ENCODE measurements around the gene PIK3AP1. TPM values are rescaled to one million over a fixed set of nuclear protein-coding genes. Genes with fewer than 3 reads are reported as not detected.
"Not testable (repeated sequence)": the region's sequence is repeated elsewhere in the genome, so short reads cannot be mapped to it uniquely, and the experiment has no call there.

The PIK3AP1 gene
- total RNA-seq, 1 donor from 2014 or later, result 17.7 TPM

DNA sequence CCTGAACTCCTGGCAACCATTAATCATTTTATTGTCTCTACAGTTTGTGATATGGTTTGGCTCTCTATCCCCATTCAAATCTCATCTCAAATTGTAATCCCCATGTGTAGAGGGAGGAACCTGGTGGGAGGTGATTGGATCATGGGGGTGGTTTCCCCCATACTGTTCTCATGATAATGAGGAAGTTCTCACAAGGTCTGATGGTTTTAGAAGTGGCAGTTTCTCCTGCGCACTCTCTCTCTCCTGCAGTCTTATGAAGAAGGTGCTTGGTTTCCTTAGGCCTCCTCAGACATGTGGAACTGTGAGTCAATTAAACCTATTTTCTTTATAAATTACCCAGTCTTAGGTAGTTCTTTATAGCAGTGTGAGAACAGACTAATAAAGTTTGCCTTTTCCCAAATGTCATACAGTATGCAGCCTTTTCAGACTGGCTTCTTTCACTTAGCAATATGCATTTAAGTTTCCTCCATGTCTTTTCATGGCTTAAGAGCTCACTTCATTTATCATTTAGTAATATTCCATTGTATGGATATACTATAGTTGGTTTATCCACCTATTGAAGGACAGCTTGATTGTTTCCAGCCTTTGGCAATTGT is 17.1 kb upstream of the PIK3AP1 start:
- DNase-seq (ENCODE audit: low spot score), result not testable (repeated sequence)

DNA sequence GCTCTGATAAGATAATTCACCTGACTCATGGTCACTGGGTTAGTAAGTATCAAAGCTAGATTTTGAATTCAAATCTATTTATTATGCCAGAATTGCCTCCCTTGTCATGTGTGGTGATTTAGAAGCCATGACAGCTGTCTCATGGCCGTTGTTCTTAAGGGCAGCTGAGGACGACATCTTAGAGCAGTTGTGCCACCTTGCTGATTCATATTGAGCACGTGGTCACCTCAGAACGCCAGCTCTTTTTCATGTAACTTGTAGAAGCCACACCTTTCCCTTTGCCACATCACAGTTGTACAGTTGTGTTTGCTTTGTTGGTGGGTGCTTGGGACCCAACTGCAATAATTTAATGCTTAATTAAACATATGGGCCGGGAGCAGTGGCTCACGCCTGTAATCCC is 4.3 kb upstream of the PIK3AP1 start:
- DNase-seq (ENCODE audit: low spot score), result no peak

DNA sequence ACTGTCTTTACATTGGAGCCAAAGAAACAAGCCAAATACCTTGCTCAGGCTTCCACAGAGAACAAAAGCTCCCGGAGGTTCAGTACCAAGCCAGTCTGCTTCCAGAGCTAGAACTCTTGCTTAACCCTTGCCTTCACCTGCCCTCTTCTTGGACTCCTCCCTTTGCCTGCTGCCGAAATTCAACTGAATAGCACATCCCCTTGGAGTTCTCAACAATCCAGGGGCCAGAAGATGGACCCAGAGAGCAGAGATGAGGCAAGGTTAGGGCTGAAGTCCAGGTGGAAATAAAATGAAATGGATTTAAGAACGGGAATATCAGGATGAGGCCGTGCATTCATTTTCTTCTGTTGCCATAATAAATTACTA is 876 bp upstream of the PIK3AP1 start:
- no peak for DNase-seq (ENCODE audit: low spot score)

DNA sequence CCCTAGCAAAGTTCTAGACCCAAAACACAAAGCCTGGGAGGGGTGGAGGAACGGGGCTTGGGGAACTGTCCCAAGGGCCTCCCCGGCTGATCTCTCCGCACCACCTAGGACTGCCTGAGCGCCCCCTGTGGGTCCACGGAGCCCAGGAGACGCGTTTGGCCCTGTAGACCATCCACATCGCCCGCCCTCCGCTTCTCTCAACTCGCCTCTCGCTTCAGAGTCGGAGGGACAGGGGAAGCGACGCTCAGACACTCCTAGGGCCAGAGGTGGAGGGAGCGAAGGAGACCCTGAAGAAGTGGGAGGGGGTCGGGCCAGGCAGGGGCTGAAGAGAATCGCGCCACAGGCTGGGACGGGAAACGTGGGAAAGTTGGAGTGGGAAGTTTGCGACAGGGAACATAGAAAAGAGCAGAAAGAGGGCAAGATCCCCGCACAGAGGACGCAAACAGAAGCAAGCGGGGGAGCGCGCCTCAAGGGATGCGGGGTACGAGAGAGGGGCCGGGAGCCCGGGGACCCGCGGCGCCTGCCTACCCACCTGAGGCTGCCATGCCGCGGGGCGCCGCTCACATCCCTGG is 378 bp downstream of the PIK3AP1 start:
- DNase-seq (ENCODE audit: low spot score), result no peak

DNA sequence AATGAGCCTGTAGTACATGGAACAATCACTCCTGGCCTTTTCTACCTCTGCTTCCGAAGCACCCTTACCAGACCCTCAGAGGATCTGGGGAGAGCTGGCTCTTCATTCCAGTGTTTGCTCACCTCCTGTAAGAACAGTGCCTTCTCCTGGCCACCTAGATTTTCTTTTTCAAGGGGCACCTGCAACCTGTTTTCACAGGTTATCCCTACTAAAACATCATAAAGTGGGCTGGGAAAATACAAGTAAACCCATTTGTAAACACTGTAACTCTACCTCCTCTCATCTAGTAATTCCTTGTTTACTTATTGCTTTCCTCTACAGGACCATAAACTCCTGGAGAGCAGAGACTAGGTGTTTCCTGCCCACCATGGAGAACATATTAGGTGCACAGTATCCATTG is 1.1 kb downstream of the PIK3AP1 start:
- DNase-seq (ENCODE audit: low spot score), result no peak

DNA sequence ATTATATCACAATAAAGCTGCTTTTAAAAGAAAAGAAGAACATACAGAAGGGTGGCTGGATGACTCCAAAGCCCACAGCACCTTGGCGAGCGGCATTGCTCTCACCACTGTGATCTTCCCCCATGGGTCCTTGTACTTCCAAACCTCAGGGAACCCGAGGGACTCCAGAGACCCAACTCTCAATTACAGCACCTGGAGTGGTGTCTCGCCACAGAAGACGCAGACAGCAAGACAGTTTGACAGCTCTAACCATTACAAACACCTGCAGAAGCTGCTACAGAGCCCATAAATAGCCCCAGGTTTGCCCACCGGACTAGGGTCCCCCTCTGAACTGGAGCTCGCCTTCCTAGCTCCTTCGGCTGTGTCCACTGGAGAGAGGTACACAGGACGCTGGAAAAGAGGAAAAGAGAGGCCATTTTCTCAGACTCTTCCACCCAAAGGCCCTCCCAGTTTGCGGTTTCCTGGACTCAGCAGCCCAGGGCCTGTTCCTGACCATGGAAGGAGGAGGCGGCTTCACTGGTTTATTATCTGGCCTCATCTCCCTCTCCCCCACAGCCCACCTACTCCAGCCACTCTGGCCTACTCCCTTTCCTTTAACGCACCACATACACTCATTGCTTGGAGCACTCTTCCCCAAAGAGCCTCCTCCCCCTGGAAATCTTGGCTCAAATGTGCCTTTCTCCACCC is 1.9 kb downstream of the PIK3AP1 start:
- DNase-seq (ENCODE audit: low spot score), result no peak

DNA sequence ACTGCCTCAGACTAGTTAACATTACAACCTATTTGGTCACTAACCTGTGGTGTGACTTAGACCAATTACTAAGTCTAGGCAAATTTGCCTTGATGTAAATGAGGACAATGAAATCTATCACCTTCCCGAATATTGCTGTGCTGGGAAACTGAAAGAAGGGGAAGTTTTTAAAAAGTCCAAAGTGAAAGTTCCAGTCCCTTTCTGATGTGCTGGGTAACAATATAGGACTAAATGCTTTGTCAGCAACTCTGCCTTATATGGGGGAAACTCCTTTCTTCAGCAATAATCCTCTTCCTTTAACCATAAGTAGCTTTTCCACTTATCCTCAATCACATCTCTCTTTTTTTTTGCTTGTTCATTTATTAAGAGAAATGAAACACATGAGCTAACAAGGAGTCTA is 3.9 kb downstream of the PIK3AP1 start:
- DNase-seq (ENCODE audit: low spot score), result no peak

DNA sequence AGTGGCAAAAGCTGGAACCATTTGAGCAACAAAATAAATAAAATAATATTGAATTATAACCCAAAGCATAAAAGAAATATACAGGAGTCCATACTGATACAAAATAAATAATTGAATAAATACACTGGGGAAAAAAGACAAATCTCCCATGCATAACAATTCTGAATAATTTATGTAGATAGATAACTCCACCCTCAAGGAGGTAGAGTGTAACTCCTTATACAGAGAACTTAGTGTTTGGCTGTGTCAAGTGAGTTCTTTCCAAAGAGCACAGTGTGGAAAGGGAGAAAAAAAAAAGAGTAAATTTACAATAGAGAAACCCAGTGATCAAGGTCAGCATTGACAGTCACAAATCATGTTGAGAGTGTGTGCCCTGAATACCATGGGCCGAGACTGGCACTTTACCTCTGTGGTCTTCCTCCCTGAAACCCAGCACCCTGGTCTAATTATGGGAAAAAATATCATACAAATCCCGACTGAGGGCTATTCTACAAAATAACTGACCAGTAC is 5.5 kb downstream of the PIK3AP1 start:
- no peak for DNase-seq (ENCODE audit: low spot score)

DNA sequence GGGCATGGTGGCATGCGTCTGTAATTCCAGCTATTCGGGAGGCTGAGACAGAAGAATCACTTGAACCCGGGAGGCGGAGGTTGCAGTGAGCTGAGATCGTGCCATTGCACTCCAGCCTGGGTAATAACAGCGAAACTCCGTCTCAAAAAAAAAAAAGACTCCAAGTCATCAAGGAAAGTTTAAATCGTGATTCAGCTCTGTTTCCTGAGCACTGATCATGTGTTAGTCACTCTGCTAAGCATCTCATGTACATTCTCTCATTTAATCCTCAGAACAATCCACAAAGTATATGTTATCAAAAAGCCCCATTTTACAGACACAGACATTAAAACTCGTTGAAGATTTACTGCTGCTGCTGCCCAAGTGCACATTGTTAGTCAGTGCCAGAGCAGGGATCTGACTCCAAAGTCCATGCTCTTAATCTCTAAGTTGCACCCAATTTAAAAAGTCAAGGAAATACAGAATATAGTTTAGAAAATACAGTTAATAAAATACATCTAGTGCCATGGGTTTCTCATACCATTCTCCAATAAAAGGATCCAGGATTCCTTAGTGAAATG is 6.2 kb downstream of the PIK3AP1 start:
- DNase-seq (ENCODE audit: low spot score), result no peak

- DNase-seq (ENCODE audit: low spot score), result no peak
Observed at GRCh38 chr10:96712662-96713271, 7.5 kb downstream of the PIK3AP1 start.

DNA sequence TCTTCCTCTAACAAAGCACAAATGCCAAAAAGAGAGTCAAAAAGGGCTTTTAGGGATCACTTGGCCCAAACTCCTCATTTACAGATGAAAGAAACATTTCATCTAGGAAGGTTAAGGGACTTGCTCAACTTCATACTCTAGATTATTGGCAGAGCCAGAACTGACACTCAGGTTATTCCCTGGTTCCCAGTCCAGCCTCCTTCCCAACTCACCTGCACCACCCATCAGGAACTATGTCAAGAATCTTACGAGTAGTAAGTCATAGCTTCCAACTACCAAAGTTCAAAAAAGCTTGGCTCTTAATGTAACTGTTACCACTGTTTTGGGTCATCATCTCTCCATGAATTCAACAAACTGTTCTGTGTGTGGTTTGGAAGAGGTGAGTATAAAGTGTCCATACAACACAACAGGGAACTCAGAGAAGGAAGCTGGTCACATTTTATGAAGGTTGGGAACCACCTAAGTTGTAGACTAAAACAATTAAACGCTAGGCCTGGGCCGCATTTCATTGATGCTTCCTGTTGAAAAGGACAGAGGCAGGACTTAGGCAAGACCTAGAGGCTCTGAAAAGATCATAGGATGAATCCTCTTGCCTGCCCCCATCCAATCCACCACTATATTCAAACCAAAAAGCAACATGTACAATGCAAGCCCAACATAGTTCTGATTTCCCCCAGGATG is 9.1 kb downstream of the PIK3AP1 start:
- DNase-seq (ENCODE audit: low spot score), result no peak

DNA sequence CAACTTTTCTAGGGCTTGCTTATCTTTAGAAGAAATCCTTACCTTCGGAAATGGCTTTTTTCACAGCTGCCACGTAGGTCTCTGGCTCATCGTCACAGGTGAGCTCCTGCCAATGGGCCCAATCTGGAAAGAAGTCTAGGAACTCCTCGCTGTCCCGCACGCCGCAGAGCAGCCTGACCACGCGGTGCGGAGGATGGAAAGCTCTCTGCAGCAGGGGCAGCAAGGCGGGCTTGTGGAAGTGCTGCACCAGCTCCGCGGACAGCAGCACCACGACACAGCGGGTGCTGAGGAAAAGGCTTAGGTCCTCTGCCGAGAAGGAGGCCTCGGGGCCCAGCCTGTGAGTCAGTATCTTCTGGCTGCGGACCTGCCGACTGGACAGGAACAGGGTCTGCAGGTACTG is 10.8 kb downstream of the PIK3AP1 start:
- DNase-seq (ENCODE audit: low spot score), result no peak

GRCh38 chr10:96708996-96709395 is 11.3 kb downstream of the PIK3AP1 start:
- no peak for DNase-seq (ENCODE audit: low spot score)

GRCh38 chr10:96708456-96708855 is 11.9 kb downstream of the PIK3AP1 start:
- DNase-seq (ENCODE audit: low spot score), result no peak

- no peak for DNase-seq (ENCODE audit: low spot score)
Observed at GRCh38 chr10:96706331-96706853, 13.9 kb downstream of the PIK3AP1 start.

DNA sequence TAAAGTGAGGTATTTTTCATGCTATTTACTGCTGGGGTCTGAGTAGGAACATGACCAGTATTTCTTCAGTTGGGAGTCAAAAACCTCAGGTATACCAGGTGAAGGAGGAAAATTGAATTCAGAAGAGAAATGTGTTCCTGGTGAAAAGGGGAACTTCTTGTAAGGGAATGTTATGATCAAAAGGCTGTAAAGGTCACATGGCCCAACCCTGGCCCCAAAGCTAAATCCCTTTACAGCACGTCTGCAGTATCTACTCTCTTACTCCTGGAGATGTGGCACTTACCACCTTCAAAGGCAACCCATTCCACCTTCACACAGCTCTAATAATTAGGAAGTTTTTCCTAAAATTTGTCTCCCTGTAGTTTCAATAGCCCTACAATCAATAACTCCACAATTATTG is 15.2 kb downstream of the PIK3AP1 start:
- no peak for DNase-seq (ENCODE audit: low spot score)

GRCh38 chr10:96704563-96704962 is 15.8 kb downstream of the PIK3AP1 start:
- DNase-seq (ENCODE audit: low spot score), result no peak

GRCh38 chr10:96703358-96703757 is 17.0 kb downstream of the PIK3AP1 start:
- no peak for DNase-seq (ENCODE audit: low spot score)

DNA sequence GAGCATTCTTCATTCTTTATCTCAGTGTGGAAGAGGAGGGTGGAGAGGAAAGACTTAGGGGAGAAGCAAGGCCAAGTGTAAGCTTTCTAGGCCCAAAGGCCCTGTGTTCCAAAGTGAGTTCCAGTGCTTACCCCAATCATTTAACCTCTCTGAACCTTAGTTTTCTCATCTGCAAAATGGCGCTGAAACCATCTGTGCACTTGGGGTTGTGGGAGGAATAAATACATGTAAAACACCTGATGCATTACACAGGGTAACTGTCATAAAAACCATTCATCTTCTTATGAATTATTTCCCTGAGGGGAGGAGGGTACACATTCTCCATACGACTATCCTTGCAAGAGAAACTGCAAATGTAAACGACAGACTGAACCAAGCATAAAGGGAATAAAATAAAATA is 19.0 kb downstream of the PIK3AP1 start:
- DNase-seq (ENCODE audit: low spot score), result no peak

DNA sequence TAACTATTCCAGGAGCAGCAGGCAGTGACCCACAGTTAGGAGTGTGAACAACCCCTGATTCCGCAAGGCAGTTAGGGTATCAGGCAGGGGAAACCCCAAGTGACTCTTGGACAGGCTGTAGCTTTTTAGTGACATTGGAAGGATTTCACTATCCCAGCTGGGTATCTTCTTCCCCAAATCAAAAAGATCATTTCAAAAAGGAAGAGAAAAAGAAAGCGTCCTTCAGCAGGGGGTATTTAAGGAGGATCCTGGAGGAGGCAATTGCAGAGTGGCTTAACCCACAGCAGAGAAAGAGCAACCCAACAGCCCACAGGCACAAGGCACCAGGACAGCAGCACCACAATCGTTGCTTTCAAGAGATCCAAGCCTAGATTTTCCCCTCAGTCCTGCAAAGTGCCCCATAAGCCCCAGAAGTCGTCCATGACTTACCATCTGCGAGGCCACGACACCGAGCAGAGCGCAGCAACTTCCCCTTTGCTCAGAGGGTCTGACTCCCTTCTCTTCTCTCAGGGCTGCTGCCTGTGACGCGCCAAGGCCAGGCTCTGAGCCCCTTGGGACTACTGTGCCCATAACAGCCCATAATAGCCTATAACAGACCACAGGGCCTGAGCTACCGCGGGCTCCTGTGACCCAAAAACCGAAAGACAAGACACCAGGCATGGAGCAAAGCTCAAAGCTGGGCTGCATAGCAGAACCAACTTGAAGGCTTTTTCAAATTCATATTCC is 19.8 kb downstream of the PIK3AP1 start:
- no peak for DNase-seq (ENCODE audit: low spot score)

GRCh38 chr10:96699613-96700012 is 20.7 kb downstream of the PIK3AP1 start:
- DNase-seq (ENCODE audit: low spot score), result no peak

Data from mesenteric fat pad (tissue), 1 donor.